ENCODE data around the gene FNBP1. TPM values are rescaled to one million over a fixed set of nuclear protein-coding genes. Genes with fewer than 3 reads are reported as not detected.

The FNBP1 gene
- total RNA-seq, 1 experiment from 2014 or later, result 30.8 TPM

Small RNA genes lying within 50 kb of the gene (microRNA-seq; reads per million reads assigned to microRNA genes)
- not detected for gene MIR6855 (ENCODE audit: unreplicated experiment)

Other genes with a start within 250 kb of the FNBP1 start
- gene TOR1B, start 240.0 kb downstream of the FNBP1 start, total RNA-seq (2014; rRNA removed), result 11.0 and 12.8 TPM in 2 replicates
- 28.2 and 29.8 TPM in 2 replicates for gene TOR1A, start 219.1 kb downstream of the FNBP1 start, total RNA-seq (2014; rRNA removed)
- gene C9orf78, start 207.9 kb downstream of the FNBP1 start, total RNA-seq (2014; rRNA removed), result 42.4 and 57.4 TPM in 2 replicates
- 15.0 and 16.2 TPM in 2 replicates for gene USP20, start 207.7 kb downstream of the FNBP1 start, total RNA-seq (2014; rRNA removed)
- gene GPR107, start 10.7 kb upstream of the FNBP1 start, total RNA-seq (2014; rRNA removed), result 11.4 and 15.4 TPM in 2 replicates
- 13.4 and 14.0 TPM in 2 replicates for gene NCS1, start 129.2 kb upstream of the FNBP1 start, total RNA-seq (2014; rRNA removed)
- gene HMCN2, start 222.6 kb upstream of the FNBP1 start, total RNA-seq (2014; rRNA removed), result 0.11 and 0.35 TPM in 2 replicates